OCI-LY3 (cell line): ENCODE data around the gene PLS1.

Source experiments
- H2AFZ ChIP-seq: fragments of 200-600, 300-600 bp; shearing (Covaris generic); 2 replicates; pipeline ENCODE4 v1.6.0; 2014; ENCODE audit warnings: antibody characterized with exemption, low read depth, low read length
- H3K27ac ChIP-seq: fragments of 200-600, 300-600 bp; sonication (generic); 2 replicates; pipeline ENCODE4 v1.5.1; 2014; ENCODE audit warnings: mild to moderate bottlenecking, low read length, moderate library complexity, mixed read lengths
- H3K27me3 ChIP-seq: fragments of 200-600, 300-600 bp; sonication (generic); 2 replicates; pipeline ENCODE4 v1.6.1; 2014; ENCODE audit warnings: low read depth, low read length, mixed read lengths
- H3K36me3 ChIP-seq: fragments of 200-600, 300-600 bp; sonication (generic); replicated peaks from 2 replicates; pipeline ENCODE3; 2014; ENCODE audit warnings: low read depth, low read length, mixed read lengths
- H3K4me1 ChIP-seq: fragments of 300-600, 200-600 bp; sonication (generic); 2 replicates; pipeline ENCODE4 v1.6.1; 2014; ENCODE audit warnings: low read length, mixed read lengths
- H3K4me2 ChIP-seq: fragments of 200-600, 300-600 bp; sonication (generic); 2 replicates; pipeline ENCODE4 v1.6.1; 2014; ENCODE audit warnings: low read length, mixed read lengths
- H3K4me3 ChIP-seq: fragments of 300-600, 200-600 bp; sonication (generic); 2 replicates; pipeline ENCODE4 v1.5.1; 2014; ENCODE audit warnings: antibody characterized with exemption, mild to moderate bottlenecking, low read length, moderate library complexity
- H3K79me2 ChIP-seq: fragments of 300-600, 200-600 bp; shearing (Covaris generic); 2 replicates; pipeline ENCODE4 v1.6.1; 2014; ENCODE audit warnings: mild to moderate bottlenecking, low read length, mixed read lengths
- H3K9ac ChIP-seq: fragments of 300-600, 200-600 bp; shearing (Covaris generic); 2 replicates; pipeline ENCODE4 v1.6.0; 2014; ENCODE audit warnings: mild to moderate bottlenecking, low read length, moderate library complexity
- H3K9me3 ChIP-seq: fragments of 200-600, 300-600 bp; shearing (Covaris generic); 2 replicates; pipeline ENCODE4 v1.6.1; 2014; ENCODE audit warnings: low read length, mixed read lengths; ENCODE audit not compliant: insufficient read depth
- H4K20me1 ChIP-seq: fragments of 200-600, 300-600 bp; sonication (generic); 2 replicates; pipeline ENCODE4 v1.6.1; 2016; ENCODE audit warnings: low read length, mixed read lengths; ENCODE audit not compliant: insufficient read depth
- CTCF ChIP-seq: fragments of 200-600, 300-600 bp; sonication (generic); IDR thresholded peaks from 2 replicates; pipeline ENCODE4 v1.5.1; 2014; ENCODE audit warnings: antibody characterized with exemption, low read length, low read depth
- EZH2phosphoT487 ChIP-seq: fragments of 200-600 bp; shearing (Covaris generic); IDR thresholded peaks from 2 replicates; pipeline ENCODE4 v1.6.1; 2018; ENCODE audit warnings: antibody characterized with exemption, mixed run types, low read depth

The PLS1 gene

GRCh38 chr3:142608631-142609030 is 12.4 kb downstream of the PLS1 start:
- H3K4me2 ChIP-seq: no peak overlapping the region

GRCh38 chr3:142609136-142609535 is 12.9 kb downstream of the PLS1 start:
- Histone ChIP-seq H3K36me3 (no peaks in the 10 kb centered on the region), H2AFZ (no peak overlapping the region), H3K27me3 (no peaks in the 10 kb centered on the region), H4K20me1 (no peaks in the 10 kb centered on the region), H3K9me3 (no peaks in the 10 kb centered on the region), H3K4me3 (no peak overlapping the region), H3K79me2 (no peaks in the 10 kb centered on the region), H3K27ac (no peak overlapping the region), H3K4me2 (no peak overlapping the region), H3K9ac (no peak overlapping the region), H3K4me1 (peaks cover 27% of the 10 kb centered on the region)
- TF ChIP-seq CTCF (no peak), EZH2phosphoT487 (no peak)

More at GRCh38 chr3:142608631-142609030, 12.4 kb downstream of the PLS1 start:
- Histone ChIP-seq H3K4me1 (peaks cover 27% of the 10 kb centered on the region), H4K20me1 (no peaks in the 10 kb centered on the region), H3K9ac (no peak overlapping the region), H3K36me3 (no peaks in the 10 kb centered on the region), H2AFZ (no peak overlapping the region), H3K27ac (no peak overlapping the region), H3K27me3 (no peaks in the 10 kb centered on the region), H3K4me3 (no peak overlapping the region), H3K79me2 (no peaks in the 10 kb centered on the region), H3K9me3 (no peaks in the 10 kb centered on the region)
- no peak for TF ChIP-seq CTCF
- TF ChIP-seq EZH2phosphoT487: no peak

GRCh38 chr3:142611206-142611605 is 15.0 kb downstream of the PLS1 start:
- Histone ChIP-seq H3K4me2 (no peak overlapping the region), H3K27ac (no peak overlapping the region), H3K36me3 (no peaks in the 10 kb centered on the region), H2AFZ (no peak overlapping the region), H3K4me1 (peaks cover 6% of the 10 kb centered on the region), H3K4me3 (no peak overlapping the region), H4K20me1 (no peaks in the 10 kb centered on the region), H3K27me3 (no peaks in the 10 kb centered on the region), H3K79me2 (no peaks in the 10 kb centered on the region), H3K9ac (no peak overlapping the region), H3K9me3 (no peaks in the 10 kb centered on the region)
- TF ChIP-seq CTCF: no peak
- TF ChIP-seq EZH2phosphoT487: no peak

DNA sequence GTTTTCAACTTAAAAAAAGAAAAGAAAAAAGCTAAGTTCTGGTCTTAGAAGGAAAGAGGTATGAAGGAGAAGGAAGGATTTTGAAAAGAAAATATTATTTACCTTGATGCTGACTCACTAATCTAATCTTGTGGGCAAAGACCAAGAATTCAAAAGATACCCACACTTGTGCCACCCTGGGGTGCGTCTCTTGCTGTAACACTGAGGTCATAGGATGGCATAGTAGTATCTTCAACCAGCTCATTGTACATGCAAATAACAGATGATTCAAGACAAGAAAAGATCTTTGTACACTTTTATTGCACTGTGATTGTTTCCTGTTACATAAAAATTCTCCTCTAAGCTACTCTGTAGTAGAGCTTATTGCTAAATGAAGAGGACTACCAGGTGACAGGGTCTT is 17.3 kb downstream of the PLS1 start:
- H3K79me2 ChIP-seq: no peaks in the 10 kb centered on the region
- H3K9me3 ChIP-seq: no peaks in the 10 kb centered on the region
- H3K4me1 ChIP-seq: peaks cover 3% of the 10 kb centered on the region
- H3K9ac ChIP-seq: no peak overlapping the region
- H3K4me2 ChIP-seq: no peak overlapping the region
- no peaks in the 10 kb centered on the region for H4K20me1 ChIP-seq
- H3K36me3 ChIP-seq: no peaks in the 10 kb centered on the region
- H3K27me3 ChIP-seq: no peaks in the 10 kb centered on the region
- H2AFZ ChIP-seq: no peak overlapping the region
- TF ChIP-seq EZH2phosphoT487: no peak
- no peak for TF ChIP-seq CTCF
- no peak overlapping the region for H3K27ac ChIP-seq
- no peak overlapping the region for H3K4me3 ChIP-seq
